ENCODE measurements around the gene YOD1. TPM values are rescaled to one million over a fixed set of nuclear protein-coding genes. Genes with fewer than 3 reads are reported as not detected.

YOD1 gene
- polyA plus RNA-seq, result 10.1 TPM
- long read RNA-seq, donor 1, full-length matches to known transcripts, result 1 of 1 reads
- long read RNA-seq, donor 1, partial matches to known transcripts, result 0 of 1 reads
- long read RNA-seq, donor 1, other reads (novel, unspliced or antisense), result 0 of 1 reads
- long read RNA-seq, donor 2, full-length matches to known transcripts, result 2 of 2 reads
- long read RNA-seq, donor 2, partial matches to known transcripts, result 0 of 2 reads
- long read RNA-seq, donor 2, other reads (novel, unspliced or antisense), result 0 of 2 reads
- long read RNA-seq, donor 3, result 0 reads
- long read RNA-seq, donor 4, result 0 reads
- long read RNA-seq, donor 5, full-length matches to known transcripts, result 2 of 2 reads
- long read RNA-seq, donor 5, partial matches to known transcripts, result 0 of 2 reads
- long read RNA-seq, donor 5, other reads (novel, unspliced or antisense), result 0 of 2 reads
- long read RNA-seq, donor 6, full-length matches to known transcripts, result 3 of 3 reads
- long read RNA-seq, donor 6, partial matches to known transcripts, result 0 of 3 reads
- long read RNA-seq, donor 6, other reads (novel, unspliced or antisense), result 0 of 3 reads
- long read RNA-seq, donor 7, full-length matches to known transcripts, result 1 of 1 reads
- long read RNA-seq, donor 7, partial matches to known transcripts, result 0 of 1 reads
- long read RNA-seq, donor 7, other reads (novel, unspliced or antisense), result 0 of 1 reads
- long read RNA-seq, donor 8, full-length matches to known transcripts, result 3 of 3 reads
- long read RNA-seq, donor 8, partial matches to known transcripts, result 0 of 3 reads
- long read RNA-seq, donor 8, other reads (novel, unspliced or antisense), result 0 of 3 reads
- long read RNA-seq, donor 9, full-length matches to known transcripts, result 1 of 1 reads
- long read RNA-seq, donor 9, partial matches to known transcripts, result 0 of 1 reads
- long read RNA-seq, donor 9, other reads (novel, unspliced or antisense), result 0 of 1 reads
- long read RNA-seq, donor 10, full-length matches to known transcripts, result 4 of 4 reads
- long read RNA-seq, donor 10, partial matches to known transcripts, result 0 of 4 reads
- long read RNA-seq, donor 10, other reads (novel, unspliced or antisense), result 0 of 4 reads
- long read RNA-seq, donor 11, result 0 reads

- no peak for DNase-seq
- peaks cover 34% of the 10 kb centered on the region for H3K4me1 ChIP-seq (ENCODE audit: control insufficient read depth, insufficient read depth, low read length)
- WGBS (ENCODE audit: insufficient coverage, low lambda C conversion rate), result no CpG with 5 or more reads among the region's 15 CpGs
Observed at GRCh38 chr1:207051191-207051943, at the start of gene YOD1. TSS of gene YOD1 (minus strand) at chr1:207051208. CDS start at chr1:207051030, 178 bp downstream.

DNA sequence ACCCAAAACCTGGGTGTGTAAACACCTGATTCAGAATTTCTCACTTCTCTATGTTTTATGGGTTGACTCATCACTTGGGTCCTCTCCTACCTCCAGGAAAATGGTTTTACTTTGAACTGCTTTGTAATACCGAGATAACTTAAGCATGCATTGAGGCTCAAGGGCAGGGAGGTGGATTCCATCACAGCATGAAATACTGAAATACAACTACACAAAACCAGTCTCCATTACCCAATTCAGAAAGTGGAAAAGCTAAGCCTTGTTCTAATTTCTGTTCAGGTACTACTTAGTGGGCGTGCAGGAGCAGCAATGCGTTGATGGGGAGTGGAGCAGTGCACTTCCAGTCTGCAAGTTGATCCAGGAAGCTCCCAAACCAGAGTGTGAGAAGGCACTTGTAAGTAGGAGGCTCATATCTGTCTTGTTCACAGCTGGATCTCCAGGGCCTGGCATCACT lies 46.9 kb upstream of the YOD1 start:
- no peak for DNase-seq
- H3K27ac ChIP-seq (ENCODE audit: low read length), result no peak overlapping the region
- H3K36me3 ChIP-seq (ENCODE audit: control insufficient read depth, insufficient read depth, low read length), result no peaks in the 10 kb centered on the region
- no peaks in the 10 kb centered on the region for H3K27me3 ChIP-seq (ENCODE audit: control insufficient read depth, insufficient read depth, low read length)
- WGBS (ENCODE audit: insufficient coverage, low lambda C conversion rate), result no CpG with 5 or more reads among the region's 3 CpGs
- no peaks in the 10 kb centered on the region for H3K4me1 ChIP-seq (ENCODE audit: control insufficient read depth, insufficient read depth, low read length)
- H3K4me3 ChIP-seq (ENCODE audit: low read length), result no peak overlapping the region
- no peaks in the 10 kb centered on the region for H3K9me3 ChIP-seq (ENCODE audit: control insufficient read depth, low read depth, low read length)

More at GRCh38 chr1:207051191-207051943, at the start of gene YOD1:
- no peaks in the 10 kb centered on the region for H3K27me3 ChIP-seq (ENCODE audit: control insufficient read depth, insufficient read depth, low read length)
- peaks cover 14% of the 10 kb centered on the region for H3K36me3 ChIP-seq (ENCODE audit: control insufficient read depth, insufficient read depth, low read length)
- H3K4me3 ChIP-seq (ENCODE audit: low read length), result peak within 1 kb of the TSS; percentile 95
- H3K9me3 ChIP-seq (ENCODE audit: control insufficient read depth, low read depth, low read length), result no peaks in the 10 kb centered on the region
- peak within 1 kb of the TSS; percentile 95 for H3K27ac ChIP-seq (ENCODE audit: low read length)

- H3K4me3 ChIP-seq (ENCODE audit: low read length), result no peak overlapping the region
- 33% methylated on average over 1 of the region's 2 CpGs for WGBS (ENCODE audit: insufficient coverage, low lambda C conversion rate)
- no peak for DNase-seq
- no peak overlapping the region for H3K27ac ChIP-seq (ENCODE audit: low read length)
- H3K9me3 ChIP-seq (ENCODE audit: control insufficient read depth, low read depth, low read length), result no peaks in the 10 kb centered on the region
- no peaks in the 10 kb centered on the region for H3K27me3 ChIP-seq (ENCODE audit: control insufficient read depth, insufficient read depth, low read length)
- H3K36me3 ChIP-seq (ENCODE audit: control insufficient read depth, insufficient read depth, low read length), result no peaks in the 10 kb centered on the region
- H3K4me1 ChIP-seq (ENCODE audit: control insufficient read depth, insufficient read depth, low read length), result peaks cover under 1% of the 10 kb centered on the region
Observed at GRCh38 chr1:207093944-207094343, 42.9 kb upstream of the YOD1 start.

DNA sequence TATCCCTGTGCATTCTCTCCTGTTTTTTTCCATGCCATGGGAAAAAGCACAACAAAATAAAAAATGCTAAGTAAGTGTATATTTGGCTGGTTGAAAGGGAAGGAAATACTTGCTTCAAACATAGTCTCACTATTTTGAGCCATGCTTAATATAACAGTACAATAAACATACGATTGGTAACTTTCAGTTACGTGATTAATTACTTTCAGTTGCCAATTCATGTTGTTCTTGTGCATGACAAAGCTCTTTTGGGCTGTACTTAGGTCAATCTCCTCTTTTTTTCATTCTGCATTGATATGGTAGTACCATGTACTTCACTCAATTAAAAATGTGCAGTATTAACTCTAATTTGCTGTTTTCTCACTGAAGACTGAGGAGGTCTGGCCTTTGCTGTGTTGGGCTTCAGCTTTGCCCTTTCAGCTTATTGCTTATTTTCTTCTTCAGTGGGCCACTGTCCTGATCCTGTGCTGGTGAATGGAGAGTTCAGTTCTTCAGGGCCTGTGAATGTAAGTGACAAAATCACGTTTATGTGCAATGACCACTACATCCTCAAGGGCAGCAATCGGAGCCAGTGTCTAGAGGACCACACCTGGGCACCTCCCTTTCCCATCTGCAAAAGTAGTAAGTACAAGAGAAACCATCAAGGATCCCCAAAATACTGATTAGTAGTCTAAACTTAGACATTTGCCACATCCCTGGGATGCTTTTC lies 40.3 kb upstream of the YOD1 start:
- H3K4me3 ChIP-seq (ENCODE audit: low read length), result no peak overlapping the region
- no peaks in the 10 kb centered on the region for H3K9me3 ChIP-seq (ENCODE audit: control insufficient read depth, low read depth, low read length)
- H3K27me3 ChIP-seq (ENCODE audit: control insufficient read depth, insufficient read depth, low read length), result no peaks in the 10 kb centered on the region
- H3K4me1 ChIP-seq (ENCODE audit: control insufficient read depth, insufficient read depth, low read length), result peaks cover 6% of the 10 kb centered on the region
- no peak overlapping the region for H3K27ac ChIP-seq (ENCODE audit: low read length)
- 80% methylated on average over 1 of the region's 4 CpGs for WGBS (ENCODE audit: insufficient coverage, low lambda C conversion rate)
- DNase-seq, result no peak
- H3K36me3 ChIP-seq (ENCODE audit: control insufficient read depth, insufficient read depth, low read length), result no peaks in the 10 kb centered on the region

GRCh38 chr1:207089627-207090355 lies 38.8 kb upstream of the YOD1 start:
- DNase-seq, result no peak
- Histone ChIP-seq H3K27ac (ENCODE audit: low read length) (no peak overlapping the region), H3K9me3 (ENCODE audit: control insufficient read depth, low read depth, low read length) (no peaks in the 10 kb centered on the region), H3K4me3 (ENCODE audit: low read length) (no peak overlapping the region), H3K4me1 (ENCODE audit: control insufficient read depth, insufficient read depth, low read length) (peaks cover 6% of the 10 kb centered on the region), H3K27me3 (ENCODE audit: control insufficient read depth, insufficient read depth, low read length) (no peaks in the 10 kb centered on the region), H3K36me3 (ENCODE audit: control insufficient read depth, insufficient read depth, low read length) (no peaks in the 10 kb centered on the region)
- WGBS (ENCODE audit: insufficient coverage, low lambda C conversion rate), result 100% methylated on average over 1 of the region's 17 CpGs

DNA sequence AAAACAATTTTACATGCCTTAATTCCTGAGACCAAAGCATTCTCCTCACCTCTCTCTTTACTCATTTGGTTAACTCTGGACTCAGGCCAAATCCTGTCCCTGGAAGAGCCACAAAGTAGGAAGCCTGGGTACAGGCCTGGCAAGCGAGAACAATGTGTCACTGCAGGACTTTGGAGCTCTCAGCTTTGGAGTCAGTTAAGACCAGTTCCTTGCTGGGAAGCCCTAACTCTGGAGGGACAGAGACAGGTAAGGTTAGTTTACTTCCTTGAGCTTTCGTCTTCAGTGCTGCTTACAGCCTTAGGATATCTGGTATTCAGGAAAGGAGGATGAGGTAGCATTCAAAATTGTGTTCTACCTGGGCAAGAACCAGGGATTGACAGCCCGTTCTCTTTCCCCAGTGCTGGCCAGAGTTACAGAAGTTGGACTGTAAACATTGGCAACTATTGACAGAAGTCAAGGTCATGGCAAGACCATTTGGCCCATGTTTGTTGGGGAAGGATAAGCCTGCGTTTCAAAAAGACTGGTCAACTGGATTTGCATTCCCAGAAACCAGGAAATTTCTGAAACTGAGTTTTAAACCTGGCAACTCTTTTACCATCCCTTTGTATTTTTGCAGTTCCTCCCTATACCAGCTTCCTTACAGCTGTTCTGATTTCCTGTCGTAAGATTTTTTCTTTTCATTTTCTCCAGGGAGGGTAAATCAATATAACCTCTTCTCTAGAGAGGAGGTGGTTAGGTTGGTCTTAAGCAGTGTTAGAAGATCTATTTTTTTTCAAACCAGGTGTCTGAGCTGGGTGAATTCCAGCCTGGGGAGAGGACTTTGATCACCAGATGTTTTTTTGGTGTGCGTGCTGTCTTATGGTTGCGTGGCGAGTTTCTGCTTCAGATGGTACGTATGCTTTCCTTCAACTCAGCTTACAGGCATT lies 38.0 kb upstream of the YOD1 start, which contains the start of gene C4BPB:
C4BPB (plus strand) TSS at position 160 of the 926 bp plus-strand sequence; CDS start at position 832, 672 bp downstream.
- H3K36me3 ChIP-seq (ENCODE audit: control insufficient read depth, insufficient read depth, low read length), result no peaks in the 10 kb centered on the region
- H3K4me1 ChIP-seq (ENCODE audit: control insufficient read depth, insufficient read depth, low read length), result peaks cover 6% of the 10 kb centered on the region
- no peak within 1 kb of the TSS for H3K4me3 ChIP-seq (ENCODE audit: low read length)
- peak within 1 kb of the TSS; percentile 4 for H3K27ac ChIP-seq (ENCODE audit: low read length)
- WGBS (ENCODE audit: insufficient coverage, low lambda C conversion rate), result 53% methylated on average over 2 of the region's 9 CpGs
- peak; percentile 58 to 70 for DNase-seq
- H3K27me3 ChIP-seq (ENCODE audit: control insufficient read depth, insufficient read depth, low read length), result no peaks in the 10 kb centered on the region
- no peaks in the 10 kb centered on the region for H3K9me3 ChIP-seq (ENCODE audit: control insufficient read depth, low read depth, low read length)

DNA sequence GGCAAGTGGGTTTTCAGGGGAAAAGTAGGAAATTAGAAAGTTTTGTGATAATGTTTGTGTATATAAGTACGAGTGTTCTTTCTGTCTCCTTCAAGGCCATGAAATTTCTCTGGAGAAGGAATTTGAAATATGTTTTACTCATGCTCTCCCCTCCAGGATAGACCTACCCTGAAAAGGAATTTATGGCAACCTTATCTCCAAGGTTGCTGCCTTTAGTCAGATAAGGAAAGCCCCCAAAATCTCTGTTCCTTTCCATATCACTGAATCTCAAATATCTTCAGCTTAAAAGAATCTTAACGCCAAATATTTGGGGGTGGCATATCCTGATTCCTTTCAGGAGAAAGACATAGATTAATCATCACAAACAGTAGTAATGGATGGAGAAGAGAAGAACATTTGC lies 37.2 kb upstream of the YOD1 start:
- no peak for DNase-seq
- Histone ChIP-seq H3K27ac (ENCODE audit: low read length) (peak overlapping the region; percentile 4), H3K9me3 (ENCODE audit: control insufficient read depth, low read depth, low read length) (no peaks in the 10 kb centered on the region)

DNA sequence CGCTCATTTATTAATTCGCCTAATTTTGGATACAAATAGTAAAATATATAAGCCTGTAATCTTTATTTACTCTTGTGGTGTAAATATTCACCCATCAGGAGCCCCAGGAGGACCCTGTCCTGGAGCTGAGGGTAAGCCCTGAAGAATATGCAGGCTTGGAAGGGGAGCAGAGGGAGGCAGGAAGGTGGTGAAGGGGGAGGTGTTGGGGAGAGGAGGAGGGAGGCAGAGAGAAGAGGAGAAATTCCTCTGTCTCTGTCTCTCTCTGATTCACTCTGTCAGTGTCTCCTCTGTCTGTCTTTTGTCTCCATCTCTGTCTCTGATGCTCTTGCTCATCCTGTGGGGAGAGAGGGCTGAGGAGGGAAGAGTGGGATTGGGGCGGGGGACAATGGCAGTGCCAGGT lies 34.9 kb upstream of the YOD1 start:
- no peak overlapping the region for H3K4me3 ChIP-seq (ENCODE audit: low read length)
- no peaks in the 10 kb centered on the region for H3K27me3 ChIP-seq (ENCODE audit: control insufficient read depth, insufficient read depth, low read length)
- H3K27ac ChIP-seq (ENCODE audit: low read length), result no peak overlapping the region
- WGBS (ENCODE audit: insufficient coverage, low lambda C conversion rate), result 80% methylated on average over 2 of the region's 3 CpGs
- H3K9me3 ChIP-seq (ENCODE audit: control insufficient read depth, low read depth, low read length), result no peaks in the 10 kb centered on the region
- H3K36me3 ChIP-seq (ENCODE audit: control insufficient read depth, insufficient read depth, low read length), result no peaks in the 10 kb centered on the region
- H3K4me1 ChIP-seq (ENCODE audit: control insufficient read depth, insufficient read depth, low read length), result peaks cover 6% of the 10 kb centered on the region
- DNase-seq, result no peak

More for the DNA sequence above, 37.2 kb upstream of the YOD1 start:
- peaks cover 6% of the 10 kb centered on the region for H3K4me1 ChIP-seq (ENCODE audit: control insufficient read depth, insufficient read depth, low read length)
- no peak overlapping the region for H3K4me3 ChIP-seq (ENCODE audit: low read length)
- H3K36me3 ChIP-seq (ENCODE audit: control insufficient read depth, insufficient read depth, low read length), result no peaks in the 10 kb centered on the region
- H3K27me3 ChIP-seq (ENCODE audit: control insufficient read depth, insufficient read depth, low read length), result no peaks in the 10 kb centered on the region
- 0% methylated on average over 1 of the region's 2 CpGs for WGBS (ENCODE audit: insufficient coverage, low lambda C conversion rate)

All from large intestine (tissue), 12 donors.